CD4-positive, alpha-beta T cell (primary cell): Measurements from ENCODE around the gene ETV5. TPM values are rescaled to one million over a fixed set of nuclear protein-coding genes. Genes with fewer than 3 reads are reported as not detected.

ENCODE experiments used
- ATAC-seq: fragments of 200-7000 bp; cut with Tn5 transposase; one replicate; pipeline ENCODE4 v1.10.0; 2022; ENCODE audit warnings: mild to moderate bottlenecking; ENCODE audit not compliant: poor library complexity
- CTCF ChIA-PET: fragments of 350-600 bp; sonication (Branson Sonifier 250); formaldehyde crosslinking; loops from one replicate; lab custom pipeline; 2021; ENCODE audit warnings: antibody characterized with exemption, inconsistent platforms; lab: Charles Lee
- POLR2A ChIA-PET: fragments of 350-600 bp; sonication (Branson Sonifier 250); formaldehyde crosslinking; loops from one replicate; lab custom pipeline; 2021; ENCODE audit warnings: antibody characterized with exemption, inconsistent platforms; lab: Charles Lee
- DNase-seq, 14 experiments: peaks; one replicate each; pipeline ENCODE4 v3.0.0-alpha.2; 2013 to 2020; ENCODE audit warnings: mixed read lengths in 2 of 14
- H3K27ac ChIP-seq, 2 donors: one replicate each; pipeline versions ENCODE4 v1.5.1 to v1.7.0; 2013; ENCODE audit warnings: low read length in 2 of 2, low read depth in 1 of 2, mild to moderate bottlenecking in 1 of 2
- H3K27me3 ChIP-seq, 2 experiments: 1 replicate in 1 of 2; 2 replicates in 1 of 2; pipeline versions ENCODE4 v1.6.1 to v1.7.0; 2013; ENCODE audit warnings: low read length in 2 of 2, control low read depth in 1 of 2, mild to moderate bottlenecking in 1 of 2, moderate library complexity in 1 of 2; ENCODE audit not compliant: insufficient read depth in 2 of 2, control insufficient read depth in 1 of 2
- H3K36me3 ChIP-seq: one replicate; pipeline ENCODE4 v1.6.1; 2013; ENCODE audit warnings: low read length, control low read depth; ENCODE audit not compliant: insufficient read depth
- H3K4me1 ChIP-seq: one replicate; pipeline ENCODE4 v1.6.1; 2013; ENCODE audit warnings: low read length, control low read depth; ENCODE audit not compliant: insufficient read depth
- H3K4me3 ChIP-seq: one replicate; pipeline ENCODE4 v1.5.1; 2013; ENCODE audit warnings: mild to moderate bottlenecking, low read length, moderate library complexity
- H3K9me3 ChIP-seq, 2 experiments: 1 replicate in 1 of 2; 2 replicates in 1 of 2; pipeline versions ENCODE4 v1.6.1 to v1.7.0; 2013; ENCODE audit warnings: low read length in 2 of 2, mild to moderate bottlenecking in 2 of 2, control low read depth in 1 of 2, moderate library complexity in 1 of 2; ENCODE audit not compliant: control insufficient read depth in 1 of 2, insufficient read depth in 1 of 2
- H3K27ac Mint-ChIP-seq: one replicate; pipeline ENCODE4 v1.8.0; 2020; ENCODE audit warnings: mixed read lengths
- H3K27me3 Mint-ChIP-seq: one replicate; pipeline ENCODE4 v1.8.0; 2021; ENCODE audit warnings: mixed read lengths
- H3K36me3 Mint-ChIP-seq: one replicate; pipeline ENCODE4 v1.8.0; 2021; ENCODE audit warnings: low read depth, mixed read lengths
- H3K4me1 Mint-ChIP-seq: one replicate; pipeline ENCODE4 v1.8.0; 2021; ENCODE audit warnings: low read depth, mixed read lengths
- H3K4me3 Mint-ChIP-seq: one replicate; pipeline ENCODE4 v1.8.0; 2020; ENCODE audit warnings: mild to moderate bottlenecking, mixed read lengths
- H3K9me3 Mint-ChIP-seq: one replicate; pipeline ENCODE4 v1.8.0; 2020; ENCODE audit warnings: mixed read lengths
- CTCF ChIP-seq: fragments of 200-600 bp; IDR thresholded peaks from one replicate; pipeline ENCODE4 v1.8.0; 2022; ENCODE audit warnings: antibody characterized with exemption, mild to moderate bottlenecking
- intact Hi-C, 2 experiments: fragments of 100-400 bp; cut with DNase I in 1 of 2; cut with micrococcal nuclease in 1 of 2; formaldehyde crosslinking; loops; one replicate each; pipeline versions ENCODE4 v1.15.1 to v1.9.0; 2023 to 2025; cut with DNase I, micrococcal nuclease
- total RNA-seq, 174 experiments: library from RNA in 2 of 174; stranded (reverse) in 2 of 174; gene quantifications; one replicate each; pipeline ENCODE4 v1.2.3 and lab custom pipeline; 2021 to 2026

ETV5 gene
- total RNA-seq, 2 experiments from 2014 or later = not detected

- Mint-ChIP-seq H3K4me3 (no peak overlapping the region), H3K36me3 (no peaks in the 10 kb centered on the region), H3K27ac (no peak overlapping the region), H3K27me3 (peaks cover 42% of the 10 kb centered on the region), H3K4me1 (peaks cover 8% of the 10 kb centered on the region), H3K9me3 (no peaks in the 10 kb centered on the region)
- H3K4me3 ChIP-seq = no peak overlapping the region
- peaks cover 8 to 16% of the 10 kb centered on the region in 2 experiments for H3K27me3 ChIP-seq
- no peaks in the 10 kb centered on the region for H3K9me3 ChIP-seq
- H3K36me3 ChIP-seq = no peaks in the 10 kb centered on the region
- TF ChIP-seq CTCF = no peak
- no peak for ATAC-seq
- H3K4me1 ChIP-seq = no peaks in the 10 kb centered on the region
- DNase-seq = peak in 1 of 14 experiments; percentile 5
- POLR2A ChIA-PET = no interaction called here
- intact Hi-C loops = no loop called here
- CTCF ChIA-PET = no interaction called here
- H3K27ac ChIP-seq = no peak overlapping the region
These were observed 43.5 kb upstream of the ETV5 start for GRCh38 chr3:186152361-186152798.

- peaks cover 8 to 16% of the 10 kb centered on the region in 2 experiments for H3K27me3 ChIP-seq
- Mint-ChIP-seq H3K9me3 (no peaks in the 10 kb centered on the region), H3K36me3 (no peaks in the 10 kb centered on the region), H3K27ac (no peak overlapping the region), H3K27me3 (peaks cover 50% of the 10 kb centered on the region), H3K4me3 (no peak overlapping the region), H3K4me1 (peaks cover 8% of the 10 kb centered on the region)
- no peak overlapping the region for H3K4me3 ChIP-seq
- ChIA-PET CTCF (no interaction called here), POLR2A (no interaction called here)
- no peak overlapping the region for H3K27ac ChIP-seq
- no peak for TF ChIP-seq CTCF
- intact Hi-C loops = no loop called here
- ATAC-seq (no peak), DNase-seq (peak in 3 of 14 experiments; percentile 16 to 29 (median 16))
- no peaks in the 10 kb centered on the region for H3K4me1 ChIP-seq
- H3K36me3 ChIP-seq = no peaks in the 10 kb centered on the region
- H3K9me3 ChIP-seq = no peaks in the 10 kb centered on the region
These were observed 42.4 kb upstream of the ETV5 start for GRCh38 chr3:186151077-186151971.

GRCh38 chr3:186150041-186150830, 41.3 kb upstream of the ETV5 start:
- H3K4me1 Mint-ChIP-seq = peaks cover 8% of the 10 kb centered on the region
- no peaks in the 10 kb centered on the region for H3K36me3 Mint-ChIP-seq
- Histone ChIP-seq H3K4me1 (no peaks in the 10 kb centered on the region), H3K27me3 (peaks cover 8 to 16% of the 10 kb centered on the region in 2 experiments), H3K27ac (no peak overlapping the region), H3K4me3 (no peak overlapping the region), H3K9me3 (no peaks in the 10 kb centered on the region), H3K36me3 (no peaks in the 10 kb centered on the region)
- peaks cover 53% of the 10 kb centered on the region for H3K27me3 Mint-ChIP-seq
- intact Hi-C loops = no loop called here
- H3K9me3 Mint-ChIP-seq = no peaks in the 10 kb centered on the region
- DNase-seq (no peak), ATAC-seq (no peak)
- no peak overlapping the region for H3K27ac Mint-ChIP-seq
- ChIA-PET POLR2A (no interaction called here), CTCF (no interaction called here)
- TF ChIP-seq CTCF = no peak
- H3K4me3 Mint-ChIP-seq = no peak overlapping the region
